HG02970 (cell line): ENCODE results near the gene SCAPER.

Experiments
- ATAC-seq: cut with Tn5 transposase; IDR thresholded peaks from one replicate; pipeline ENCODE4 v1.9.1; 2021; ENCODE audit warnings: mild to moderate bottlenecking, moderate library complexity, moderate number of reproducible peaks; ENCODE audit not compliant: unreplicated experiment, low FRiP score

SCAPER gene

GRCh38 chr15:76344893-76345582 lies 560.1 kb downstream of the SCAPER start:
- ATAC-seq, result no peak

GRCh38 chr15:76343313-76343996 lies 561.7 kb downstream of the SCAPER start:
- no peak for ATAC-seq

- no peak for ATAC-seq
Measured at GRCh38 chr15:76342382-76343201, 562.5 kb downstream of the SCAPER start.

GRCh38 chr15:76342058-76342381 lies 563.1 kb downstream of the SCAPER start:
- no peak for ATAC-seq

GRCh38 chr15:76341366-76342057 lies 563.6 kb downstream of the SCAPER start:
- ATAC-seq, result no peak

GRCh38 chr15:76340803-76341365 lies 564.3 kb downstream of the SCAPER start:
- ATAC-seq, result no peak

- no peak for ATAC-seq
Measured at GRCh38 chr15:76340198-76340802, 564.8 kb downstream of the SCAPER start.

GRCh38 chr15:76339305-76340197 lies 565.6 kb downstream of the SCAPER start:
- ATAC-seq, result no peak

GRCh38 chr15:76338486-76339304 lies 566.4 kb downstream of the SCAPER start:
- no peak for ATAC-seq

- ATAC-seq, result no peak
Measured at GRCh38 chr15:76337696-76338485, 567.2 kb downstream of the SCAPER start.

GRCh38 chr15:76337059-76337695 lies 568.0 kb downstream of the SCAPER start:
- no peak for ATAC-seq

- peak; percentile 35 for ATAC-seq
Measured at GRCh38 chr15:76336254-76337058, 568.7 kb downstream of the SCAPER start, which contains the start of gene ISL2. Gene ISL2 (plus strand): TSS chr15:76336773. CDS start chr15:76336884, 111 bp downstream.

GRCh38 chr15:76335307-76336253 lies 569.6 kb downstream of the SCAPER start:
- ATAC-seq, result no peak

GRCh38 chr15:76334438-76335306 lies 570.5 kb downstream of the SCAPER start:
- ATAC-seq, result no peak
